GM20431 (cell line): ENCODE measurements around the gene RFPL3.
"Not testable (repeated sequence)": the region's sequence is repeated elsewhere in the genome, so short reads cannot be mapped to it uniquely, and the experiment has no call there.

ENCODE experiments used
- in situ Hi-C: fragments of 300-500 bp; cut with MseI, MboI; formaldehyde crosslinking; loops from one replicate; pipeline ENCODE4 v1.15.0; 2020; ENCODE audit warnings: low sequenced_read_pairs; ENCODE audit not compliant: unreplicated experiment

RFPL3 gene

DNA sequence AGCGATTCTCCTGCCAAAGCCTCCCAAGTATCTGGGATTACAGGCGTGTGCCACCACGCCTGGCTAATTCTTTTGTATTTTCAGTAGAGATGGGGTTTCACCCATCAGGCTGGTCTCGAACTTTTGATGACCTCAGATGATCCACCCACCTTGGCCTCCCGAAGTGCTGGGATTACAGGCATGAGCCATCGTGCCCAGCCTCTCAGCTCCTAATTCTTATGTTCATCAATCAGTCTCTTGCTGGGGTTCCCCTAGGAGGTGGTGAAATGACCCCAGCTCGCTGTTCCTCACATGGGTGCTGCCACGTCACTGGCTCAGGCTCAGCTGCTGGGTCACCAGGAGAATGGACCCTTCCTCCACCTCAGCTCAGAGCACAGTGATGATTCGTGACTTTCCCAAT is at the start of gene RFPL3:
Gene RFPL3, plus strand, starts transcription at position 301 of the 400 bp plus-strand sequence. CDS start 205 bp downstream, outside the sequence.
- in situ Hi-C loops = not testable (repeated sequence)

DNA sequence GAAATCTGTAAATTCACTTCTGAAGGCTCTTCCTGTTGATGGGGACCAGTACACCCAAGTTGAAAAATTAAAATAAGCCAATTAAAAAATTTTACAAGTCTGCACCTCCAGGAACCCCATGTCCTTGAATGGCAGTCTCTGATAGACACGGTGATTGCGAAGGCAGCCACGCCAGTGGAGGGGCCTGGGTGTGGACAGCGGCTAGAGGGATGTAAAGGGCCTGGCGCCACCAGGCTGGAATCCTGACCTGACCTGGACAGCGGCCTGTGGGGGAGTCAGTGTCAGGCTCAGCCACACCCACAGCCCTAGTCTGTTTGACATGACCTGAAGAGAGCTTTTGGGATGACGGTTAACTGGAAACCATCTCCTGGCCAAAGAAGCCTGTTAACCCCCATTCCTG is 49.5 kb upstream of the RFPL3 start:
- in situ Hi-C loops = no loop called here

DNA sequence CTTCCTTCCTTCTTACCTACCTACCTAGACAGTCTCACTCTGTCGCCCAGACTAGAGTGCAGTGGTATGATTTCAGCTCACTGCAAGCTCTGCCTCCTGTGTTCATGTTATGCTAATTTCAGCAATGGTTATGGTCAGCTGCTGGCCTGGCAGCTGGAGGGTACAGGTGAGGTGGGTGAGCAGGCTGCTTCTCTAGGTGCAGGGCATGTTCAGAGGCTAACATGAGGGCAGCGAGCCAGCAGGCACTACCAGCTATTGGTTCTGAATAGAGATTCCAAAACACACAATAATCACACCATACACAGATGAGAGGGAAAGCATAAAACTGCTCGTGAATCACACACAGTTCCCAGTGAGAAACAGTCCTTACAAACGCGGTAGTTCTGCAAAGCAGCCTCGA is 48.7 kb upstream of the RFPL3 start:
- in situ Hi-C loops = no loop called here

DNA sequence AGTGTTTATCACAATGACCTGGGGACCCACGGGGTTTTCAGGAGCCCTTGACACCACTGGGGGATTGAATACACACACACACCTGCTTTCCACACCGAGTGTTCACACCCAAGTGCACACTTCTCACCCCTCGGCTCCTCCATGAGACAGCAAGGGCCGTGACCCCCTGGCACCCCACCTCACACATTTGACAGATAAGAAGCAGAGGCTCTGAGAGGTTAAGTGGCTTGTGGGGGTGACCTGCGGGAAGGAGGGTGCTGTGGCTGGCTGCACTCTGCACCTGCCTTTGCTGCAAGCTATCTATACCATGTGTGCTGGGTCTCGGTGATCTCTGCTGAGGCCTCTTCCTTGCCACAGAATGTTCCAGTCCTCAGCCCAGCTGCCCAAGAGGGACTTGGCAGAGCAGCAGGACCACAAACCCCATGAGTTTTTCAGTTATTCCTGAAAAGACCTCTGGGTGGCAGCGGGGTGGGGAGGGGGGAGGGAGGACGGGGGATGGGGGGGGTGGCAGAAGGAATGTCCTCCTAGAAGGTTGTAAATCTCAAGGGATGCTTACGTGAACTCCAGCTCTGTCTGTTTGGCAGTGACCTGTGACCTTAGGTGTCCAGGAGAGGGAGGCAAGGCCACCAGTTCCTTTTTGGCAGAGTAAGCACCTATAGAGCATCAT is 47.9 kb upstream of the RFPL3 start:
- in situ Hi-C loops = no loop called here

DNA sequence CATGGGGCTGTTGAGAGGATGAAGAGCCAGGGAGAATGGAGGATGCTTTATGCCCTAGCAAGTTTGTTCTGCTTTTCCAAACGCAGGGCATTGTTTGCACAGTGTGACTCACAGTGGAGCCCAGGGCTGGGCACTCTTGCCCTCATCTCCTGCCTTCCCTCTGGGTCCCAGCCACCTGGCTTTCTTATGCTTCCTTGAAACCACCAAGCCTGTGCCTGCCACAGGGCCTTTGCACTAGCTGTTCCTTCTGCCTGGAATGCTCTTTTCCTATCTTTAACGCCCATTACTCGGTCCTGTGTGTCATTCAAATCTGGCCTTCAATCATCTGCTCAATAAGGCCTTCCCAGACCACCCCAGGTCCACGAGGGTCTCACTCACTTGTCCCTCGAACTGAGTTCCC is 46.9 kb upstream of the RFPL3 start:
- in situ Hi-C loops = no loop called here

DNA sequence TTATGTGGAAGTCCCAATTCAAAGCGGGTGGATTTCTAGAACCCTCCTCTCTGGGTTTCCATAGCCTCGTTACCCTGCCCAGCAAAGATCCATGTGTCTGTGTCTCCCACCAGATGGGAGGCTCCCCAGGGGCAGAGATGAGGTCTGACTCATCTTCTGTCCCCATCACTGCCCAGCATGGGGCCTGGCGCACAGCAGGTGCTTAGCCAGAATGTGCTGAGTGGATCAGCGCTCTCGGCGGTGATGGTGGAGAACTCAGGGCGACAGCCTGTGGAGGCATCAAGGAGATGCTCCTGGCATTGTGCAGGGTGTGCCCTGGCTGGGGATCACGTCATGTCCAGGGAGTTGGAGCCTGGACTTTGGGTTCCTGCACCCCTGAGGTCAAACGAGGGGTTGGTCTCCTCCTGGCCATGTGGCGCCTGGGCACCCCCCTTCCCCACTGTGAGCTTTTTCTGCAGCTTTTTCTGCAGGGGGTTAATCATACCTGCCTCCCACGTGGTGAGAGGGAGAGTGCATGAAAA is 46.1 kb upstream of the RFPL3 start:
- in situ Hi-C loops = no loop called here

DNA sequence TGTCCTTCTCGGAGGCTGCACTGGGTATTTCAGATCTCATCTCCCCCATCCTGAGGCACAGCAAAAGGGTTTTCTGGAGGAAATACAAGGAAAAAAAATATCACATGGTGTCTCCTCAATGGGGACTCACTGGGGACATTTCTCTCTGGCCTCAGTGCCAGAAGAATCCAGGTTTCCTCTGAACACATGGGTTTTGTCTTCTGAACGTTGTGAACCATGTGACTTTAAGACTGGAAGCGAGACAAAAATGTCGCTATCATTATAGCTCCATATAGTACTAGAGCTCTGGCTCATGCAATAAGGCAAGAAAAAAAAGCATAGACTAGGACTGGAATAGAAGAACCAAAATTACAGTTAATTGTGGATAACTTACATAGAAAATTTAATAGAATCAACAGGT is 44.9 kb upstream of the RFPL3 start:
- in situ Hi-C loops = no loop called here

DNA sequence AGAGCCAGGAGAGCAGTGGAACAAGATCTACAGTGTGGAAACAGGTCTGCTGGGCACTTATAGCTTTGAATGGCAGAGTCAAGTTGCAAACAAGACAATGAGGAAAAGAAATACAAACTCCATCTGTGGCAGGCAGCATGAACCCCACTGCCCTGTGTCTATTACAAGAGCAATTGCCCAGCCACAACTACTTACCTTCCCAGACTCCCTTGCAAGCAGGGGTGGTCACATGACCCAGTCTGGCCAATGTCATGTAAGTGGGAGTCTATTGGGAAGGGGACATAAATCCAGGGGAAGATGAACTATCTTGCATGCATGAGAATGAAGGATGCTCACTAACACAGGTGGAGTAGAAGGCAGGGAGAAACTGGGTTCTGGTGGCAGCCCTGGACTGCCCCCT is 44.1 kb upstream of the RFPL3 start:
- in situ Hi-C loops = no loop called here

DNA sequence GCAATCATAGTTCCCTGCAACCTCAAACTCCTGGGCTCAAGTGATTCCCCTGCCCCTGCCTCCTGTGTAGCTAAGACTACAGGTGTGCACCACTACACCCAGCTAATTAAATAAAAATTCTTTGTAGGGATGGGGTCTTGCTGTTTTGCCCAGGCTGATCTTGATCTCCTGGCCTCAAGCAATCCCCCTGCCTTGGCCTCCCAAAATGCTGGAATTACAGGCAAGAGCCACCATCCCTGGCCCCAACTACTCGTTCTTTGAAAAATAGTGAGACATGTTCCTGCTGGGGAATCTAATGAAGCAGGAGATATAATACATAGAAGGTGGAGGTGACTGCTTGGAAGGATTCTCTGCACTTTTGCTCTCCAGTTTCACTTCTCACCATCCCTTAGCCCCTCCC is 40.1 kb upstream of the RFPL3 start:
- in situ Hi-C loops = no loop called here

DNA sequence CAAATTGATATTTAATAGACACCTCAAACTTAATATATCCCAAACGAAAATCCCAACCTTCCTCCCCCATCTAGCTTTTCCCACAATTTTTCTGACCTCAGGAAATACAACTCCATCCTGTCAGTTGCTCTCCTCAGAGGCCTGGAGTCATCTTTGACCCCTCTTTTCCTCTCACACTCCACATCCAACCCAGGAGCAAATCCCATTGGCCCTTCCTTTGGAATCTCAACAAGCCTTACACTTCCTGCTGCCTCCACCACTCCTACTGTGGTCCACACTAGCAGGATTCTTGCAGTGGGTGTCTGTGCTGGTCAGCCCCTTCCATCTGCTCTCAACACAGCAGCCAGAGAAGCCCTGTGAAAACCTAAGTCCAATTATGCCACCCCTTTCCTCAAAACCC is 39.3 kb upstream of the RFPL3 start:
- in situ Hi-C loops = no loop called here

DNA sequence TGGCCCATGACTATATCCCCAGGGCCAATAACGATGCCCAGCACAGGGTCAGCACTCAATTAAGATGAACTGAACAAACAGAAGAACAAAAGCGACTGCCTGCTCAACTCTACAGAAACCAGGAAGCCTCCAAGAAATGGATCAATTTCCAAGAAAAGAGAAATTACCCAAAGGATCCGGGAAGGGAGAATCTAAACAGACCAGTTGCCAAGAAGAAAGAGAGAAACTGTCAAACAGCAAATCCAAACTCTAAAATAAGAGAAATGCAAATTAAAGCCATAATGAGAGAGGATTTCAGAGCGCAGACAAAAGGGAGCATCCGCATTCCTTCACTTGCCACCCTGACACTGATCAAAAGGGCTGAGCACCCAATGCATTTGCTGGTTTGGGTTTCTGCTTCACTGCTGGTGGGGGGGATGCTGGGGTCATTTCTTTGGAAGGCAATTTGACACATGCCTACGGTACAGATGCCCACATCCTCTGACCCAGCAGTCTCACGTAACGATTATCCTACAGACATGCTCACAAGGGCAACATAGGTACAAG is 37.7 kb upstream of the RFPL3 start:
- in situ Hi-C loops = no loop called here

DNA sequence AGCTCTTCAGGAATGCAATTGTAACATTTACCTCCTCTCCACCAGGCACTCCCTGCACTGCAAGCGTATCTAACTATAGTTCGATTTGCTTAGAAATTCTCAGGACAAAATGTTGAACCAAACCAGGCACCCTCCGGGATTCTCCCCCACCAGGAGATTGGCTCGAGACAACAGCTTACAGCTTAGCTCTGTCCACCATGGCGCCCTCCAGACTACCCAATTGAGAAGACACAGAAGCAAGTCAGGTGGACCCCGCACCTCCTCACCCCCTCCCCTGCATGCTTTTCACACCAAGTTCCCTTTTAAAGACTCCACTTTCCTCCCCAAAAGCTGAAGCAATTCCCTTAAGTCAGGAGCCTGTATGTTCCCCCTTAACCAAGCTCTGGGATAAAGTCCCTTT is 34.7 kb upstream of the RFPL3 start:
- in situ Hi-C loops = no loop called here

DNA sequence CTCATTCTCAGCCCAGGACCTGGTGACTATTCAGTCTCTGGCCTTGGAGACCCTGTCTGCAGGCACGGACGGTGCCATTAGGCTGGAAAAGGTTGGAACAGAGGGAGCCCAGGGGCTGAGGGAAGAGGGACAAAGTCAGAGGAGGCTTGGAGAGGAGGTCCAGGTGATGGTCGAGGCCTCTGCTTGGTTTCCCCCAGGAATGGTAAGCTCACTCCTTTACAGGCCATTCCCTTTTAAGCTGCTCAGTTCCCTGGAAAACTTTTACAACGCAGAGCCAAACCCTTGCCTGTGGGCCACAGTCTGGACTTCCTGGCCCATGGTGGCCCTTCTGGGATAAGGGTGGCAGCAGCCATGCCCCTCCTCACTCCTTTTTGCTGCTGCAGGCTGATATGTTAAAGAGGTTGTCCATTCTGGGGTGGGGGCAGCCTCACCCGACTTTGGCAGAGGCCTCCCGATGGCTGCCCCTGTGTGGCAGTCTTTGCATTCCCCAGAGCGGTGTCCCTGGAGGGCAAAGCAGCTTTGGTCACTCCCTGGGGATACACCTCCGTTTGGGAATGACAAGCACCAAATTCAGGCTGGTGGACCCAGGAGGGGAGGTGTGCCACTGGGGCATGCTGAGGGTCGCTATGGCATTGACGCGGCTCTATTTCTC is 34.0 kb upstream of the RFPL3 start:
- in situ Hi-C loops = no loop called here

DNA sequence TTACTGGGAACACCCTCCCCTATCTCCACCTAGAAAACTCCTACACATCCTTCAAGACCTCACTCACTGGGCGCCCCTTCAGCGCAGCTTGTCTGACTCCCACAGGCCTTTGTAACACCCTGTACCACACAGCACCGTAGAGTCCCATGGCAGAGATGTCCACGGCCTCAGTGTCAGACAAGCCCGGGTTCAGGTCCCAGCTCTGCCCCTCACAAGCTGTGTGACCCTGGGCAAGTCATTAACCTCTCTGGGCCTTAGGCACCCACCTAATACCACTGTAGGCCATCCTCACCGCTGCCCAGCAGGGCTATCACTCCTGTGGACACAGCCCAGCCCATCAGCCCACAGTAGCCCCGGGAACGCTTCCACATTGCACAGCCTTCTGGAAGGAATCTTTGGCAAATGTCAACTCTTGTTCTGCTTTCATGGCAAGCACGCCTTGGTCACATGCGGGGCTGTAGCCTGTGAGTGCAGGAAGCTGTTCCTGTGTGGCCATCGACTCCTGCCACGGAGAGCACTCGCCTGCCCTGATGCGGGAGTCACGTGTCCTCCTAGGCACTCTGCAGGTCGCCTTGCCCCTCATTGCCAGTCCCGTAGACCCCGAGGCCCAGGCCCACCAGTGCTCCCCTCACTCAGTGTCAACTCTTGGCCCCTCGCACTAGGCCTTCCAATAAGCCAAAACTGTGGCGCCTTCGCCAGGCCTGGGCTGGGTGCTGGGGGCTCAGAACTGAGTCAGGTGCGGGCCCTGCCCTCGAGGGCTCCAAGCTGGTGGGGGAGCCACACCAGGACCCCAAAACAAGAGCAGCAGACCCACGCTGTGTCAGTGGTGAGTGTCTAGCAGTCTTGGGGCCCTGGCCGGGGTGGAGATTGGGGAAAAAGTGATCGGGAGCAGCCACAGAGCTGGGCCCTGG is 32.9 kb upstream of the RFPL3 start:
- in situ Hi-C loops = no loop called here

DNA sequence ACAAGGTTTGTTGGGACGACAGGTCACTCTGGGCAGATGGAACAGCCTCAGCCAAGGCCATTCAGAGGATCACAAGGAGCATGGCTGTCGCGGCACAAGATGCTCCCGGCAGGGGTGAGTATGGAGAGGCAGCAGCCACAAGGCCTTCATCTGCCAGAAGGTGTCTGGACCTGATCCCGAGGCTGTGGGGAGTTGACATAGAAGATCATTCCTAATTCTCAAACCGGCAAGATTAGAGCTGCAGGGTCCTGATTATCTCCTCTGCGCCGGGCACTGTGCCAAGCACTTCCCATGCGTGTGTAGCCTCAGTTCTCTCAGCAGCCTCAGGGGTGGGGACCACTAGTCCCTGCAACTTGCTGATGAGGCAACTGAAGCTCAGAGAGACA is 32.3 kb upstream of the RFPL3 start:
- in situ Hi-C loops = no loop called here

DNA sequence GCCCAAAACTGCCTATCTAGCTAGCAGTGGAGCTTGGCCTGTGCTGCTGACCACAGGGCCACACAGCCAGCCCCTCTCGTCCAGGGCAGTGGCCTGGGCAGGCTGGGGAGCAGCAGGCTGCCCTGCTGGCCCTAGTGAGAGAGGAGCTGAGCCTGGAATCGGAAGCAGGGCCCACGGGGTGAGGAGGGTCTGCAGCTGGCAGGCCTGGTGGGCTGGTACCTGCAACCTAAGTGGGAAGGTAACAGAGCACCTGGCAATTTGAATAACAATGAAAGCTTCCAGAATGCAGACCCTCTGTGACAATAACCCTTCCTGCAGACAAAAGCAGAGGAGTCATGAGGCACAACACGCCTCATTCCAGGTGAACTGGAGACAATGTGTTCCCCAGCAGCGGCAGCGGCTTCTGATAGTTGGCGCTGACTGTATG is 31.8 kb upstream of the RFPL3 start:
- in situ Hi-C loops = no loop called here

DNA sequence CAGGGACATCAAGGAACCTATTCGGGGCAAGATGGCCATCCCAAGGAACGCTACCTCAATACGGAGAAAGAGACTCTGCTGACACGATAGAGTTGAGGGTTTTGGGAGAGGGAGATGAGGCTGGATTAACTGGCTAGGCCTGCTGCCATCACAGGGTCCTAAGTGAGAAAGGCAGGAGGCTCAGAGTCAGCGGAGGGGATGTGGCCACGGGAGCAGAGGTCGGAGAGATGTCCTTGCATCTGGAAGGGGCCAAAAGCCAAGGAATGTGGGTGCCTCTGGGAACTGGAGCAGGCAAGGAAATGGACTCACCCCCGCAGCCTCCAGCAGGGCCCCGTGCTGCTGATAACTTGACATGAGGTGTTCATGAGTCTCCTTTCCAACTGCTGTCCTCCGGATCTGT is 31.0 kb upstream of the RFPL3 start:
- in situ Hi-C loops = no loop called here

DNA sequence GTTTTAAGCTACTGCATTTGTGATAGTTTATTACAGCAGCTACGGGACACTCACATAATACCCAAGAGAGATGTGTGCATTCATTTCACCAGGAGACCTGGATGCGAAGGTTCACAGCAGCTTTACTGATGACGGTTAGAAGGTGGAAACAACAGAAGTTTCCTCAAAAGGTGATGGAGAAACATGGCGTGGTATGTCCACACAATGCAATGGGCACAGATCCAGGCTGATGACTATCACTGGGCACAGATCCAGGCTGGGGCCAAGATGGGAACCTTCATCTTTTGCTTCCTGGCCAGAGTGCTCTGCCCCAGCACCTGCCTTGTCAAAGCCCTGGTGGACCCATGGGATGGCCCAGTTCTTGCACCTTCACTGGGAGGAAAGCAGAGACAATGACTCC is 30.6 kb upstream of the RFPL3 start:
- in situ Hi-C loops = no loop called here

DNA sequence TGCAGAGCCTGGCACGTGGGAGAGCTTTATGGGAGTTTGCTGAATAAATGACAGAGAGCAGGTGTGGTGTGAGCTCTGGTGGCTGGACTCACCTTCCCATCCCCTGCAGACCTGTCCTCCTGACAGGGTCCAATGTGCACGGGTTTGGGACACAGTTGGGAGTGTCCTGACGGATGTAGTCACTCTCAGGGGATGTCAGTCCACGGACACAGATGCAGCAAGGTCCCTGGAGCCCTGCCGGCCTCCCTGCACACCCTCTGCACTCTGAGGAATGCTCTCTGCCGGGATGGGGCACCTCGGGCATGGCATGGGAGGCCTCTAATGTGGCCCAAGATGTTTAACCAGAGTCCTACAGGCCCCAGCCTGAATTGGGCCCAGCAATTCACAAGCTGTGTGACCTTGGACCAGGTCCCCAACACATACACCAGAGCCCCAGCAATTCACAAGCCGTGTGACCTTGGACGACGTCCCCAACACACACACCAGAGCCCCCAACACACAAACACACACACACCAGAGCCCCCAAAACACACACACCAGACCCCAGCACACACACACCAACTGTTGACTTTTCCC is 30.0 kb upstream of the RFPL3 start:
- in situ Hi-C loops = no loop called here
